ENCODE data around the gene ABAT. TPM values are rescaled to one million over a fixed set of nuclear protein-coding genes. Genes with fewer than 3 reads are reported as not detected.

The ABAT gene
- total and polyA plus RNA-seq, 2 of the 8 experiments (the other 6 are each of a cell fraction or from before 2014, with no cell fraction given), result 6.4 to 8.4 TPM

DNA sequence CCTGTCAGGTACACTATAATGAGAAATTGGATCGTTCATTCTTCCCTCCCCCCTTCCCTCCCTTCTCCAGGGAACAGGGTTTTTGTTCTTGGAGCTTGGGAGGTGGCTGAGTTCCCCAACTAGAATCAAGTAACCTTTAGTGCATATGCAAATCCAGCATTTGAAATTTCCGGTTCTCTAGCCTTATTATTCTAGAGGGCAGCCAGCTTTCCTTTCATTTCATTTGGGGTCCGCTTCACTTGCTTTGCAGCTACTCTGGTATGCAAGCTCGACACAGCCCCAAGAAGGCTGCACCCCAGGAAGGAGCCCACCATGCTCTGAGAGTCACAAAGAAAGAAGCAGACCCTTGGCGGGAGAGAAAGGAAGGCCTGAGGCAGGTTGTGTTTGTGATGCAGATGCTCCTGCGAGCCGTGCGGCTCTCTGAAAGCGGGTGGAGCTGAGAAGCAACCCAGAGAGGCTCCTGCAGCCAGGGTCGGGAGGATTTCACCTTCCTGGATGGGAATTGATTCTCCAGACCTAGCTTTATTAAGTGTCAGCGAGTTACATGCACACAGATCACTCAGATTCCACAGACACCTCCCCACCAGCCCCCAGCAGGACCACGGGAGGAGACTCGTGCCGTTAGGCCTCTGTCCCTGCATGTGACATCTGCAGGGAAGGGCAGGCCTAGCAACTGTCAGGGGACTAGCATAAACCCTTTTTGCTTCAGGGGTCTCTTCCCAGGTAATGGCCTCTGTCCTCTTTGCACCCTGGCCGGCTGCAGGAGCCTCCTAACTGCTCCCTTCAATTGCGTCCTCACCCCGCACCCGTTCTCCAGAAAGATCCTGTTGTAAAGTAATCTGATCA, 157.7 kb downstream of the ABAT start (continued):
- TF ChIP-seq GTF2F1 (IDR thresholded peaks at IDR 0.05; ENCODE audit: borderline replicate concordance, low read depth, low read length) (no peak; the same call in 1 of the 2 replicates), RNF2 (IDR thresholded peaks at IDR 0.05; ENCODE audit: borderline replicate concordance, low read depth, low read length, missing control alignments, poor library complexity, severe bottlenecking) (no peak), BRCA1 (IDR thresholded peaks at IDR 0.05; ENCODE audit: low read depth, low read length) (no peak), EP300 (IDR thresholded peaks at IDR 0.05; ENCODE audit: borderline replicate concordance in 1 of 2, low read depth in 2 of 2, low read length in 2 of 2) (peak in 1 of 2 experiments; percentile 43; a peak in 1 of 3 replicates), POLR2AphosphoS5 (IDR thresholded peaks at IDR 0.05; ENCODE audit: low read depth, low read length) (peak; percentile 82), RXRA (IDR thresholded peaks at IDR 0.05; ENCODE audit: insufficient read depth, low read depth, low read length) (no peak), POLR2A (IDR thresholded peaks at IDR 0.05; ENCODE audit: control extremely low read depth in 1 of 2, low read depth in 2 of 2, low read length in 2 of 2) (peak in 1 of 2 experiments; percentile 94; a peak in 2 of 3 replicates)
- TF ChIP-seq, protein P1, sequence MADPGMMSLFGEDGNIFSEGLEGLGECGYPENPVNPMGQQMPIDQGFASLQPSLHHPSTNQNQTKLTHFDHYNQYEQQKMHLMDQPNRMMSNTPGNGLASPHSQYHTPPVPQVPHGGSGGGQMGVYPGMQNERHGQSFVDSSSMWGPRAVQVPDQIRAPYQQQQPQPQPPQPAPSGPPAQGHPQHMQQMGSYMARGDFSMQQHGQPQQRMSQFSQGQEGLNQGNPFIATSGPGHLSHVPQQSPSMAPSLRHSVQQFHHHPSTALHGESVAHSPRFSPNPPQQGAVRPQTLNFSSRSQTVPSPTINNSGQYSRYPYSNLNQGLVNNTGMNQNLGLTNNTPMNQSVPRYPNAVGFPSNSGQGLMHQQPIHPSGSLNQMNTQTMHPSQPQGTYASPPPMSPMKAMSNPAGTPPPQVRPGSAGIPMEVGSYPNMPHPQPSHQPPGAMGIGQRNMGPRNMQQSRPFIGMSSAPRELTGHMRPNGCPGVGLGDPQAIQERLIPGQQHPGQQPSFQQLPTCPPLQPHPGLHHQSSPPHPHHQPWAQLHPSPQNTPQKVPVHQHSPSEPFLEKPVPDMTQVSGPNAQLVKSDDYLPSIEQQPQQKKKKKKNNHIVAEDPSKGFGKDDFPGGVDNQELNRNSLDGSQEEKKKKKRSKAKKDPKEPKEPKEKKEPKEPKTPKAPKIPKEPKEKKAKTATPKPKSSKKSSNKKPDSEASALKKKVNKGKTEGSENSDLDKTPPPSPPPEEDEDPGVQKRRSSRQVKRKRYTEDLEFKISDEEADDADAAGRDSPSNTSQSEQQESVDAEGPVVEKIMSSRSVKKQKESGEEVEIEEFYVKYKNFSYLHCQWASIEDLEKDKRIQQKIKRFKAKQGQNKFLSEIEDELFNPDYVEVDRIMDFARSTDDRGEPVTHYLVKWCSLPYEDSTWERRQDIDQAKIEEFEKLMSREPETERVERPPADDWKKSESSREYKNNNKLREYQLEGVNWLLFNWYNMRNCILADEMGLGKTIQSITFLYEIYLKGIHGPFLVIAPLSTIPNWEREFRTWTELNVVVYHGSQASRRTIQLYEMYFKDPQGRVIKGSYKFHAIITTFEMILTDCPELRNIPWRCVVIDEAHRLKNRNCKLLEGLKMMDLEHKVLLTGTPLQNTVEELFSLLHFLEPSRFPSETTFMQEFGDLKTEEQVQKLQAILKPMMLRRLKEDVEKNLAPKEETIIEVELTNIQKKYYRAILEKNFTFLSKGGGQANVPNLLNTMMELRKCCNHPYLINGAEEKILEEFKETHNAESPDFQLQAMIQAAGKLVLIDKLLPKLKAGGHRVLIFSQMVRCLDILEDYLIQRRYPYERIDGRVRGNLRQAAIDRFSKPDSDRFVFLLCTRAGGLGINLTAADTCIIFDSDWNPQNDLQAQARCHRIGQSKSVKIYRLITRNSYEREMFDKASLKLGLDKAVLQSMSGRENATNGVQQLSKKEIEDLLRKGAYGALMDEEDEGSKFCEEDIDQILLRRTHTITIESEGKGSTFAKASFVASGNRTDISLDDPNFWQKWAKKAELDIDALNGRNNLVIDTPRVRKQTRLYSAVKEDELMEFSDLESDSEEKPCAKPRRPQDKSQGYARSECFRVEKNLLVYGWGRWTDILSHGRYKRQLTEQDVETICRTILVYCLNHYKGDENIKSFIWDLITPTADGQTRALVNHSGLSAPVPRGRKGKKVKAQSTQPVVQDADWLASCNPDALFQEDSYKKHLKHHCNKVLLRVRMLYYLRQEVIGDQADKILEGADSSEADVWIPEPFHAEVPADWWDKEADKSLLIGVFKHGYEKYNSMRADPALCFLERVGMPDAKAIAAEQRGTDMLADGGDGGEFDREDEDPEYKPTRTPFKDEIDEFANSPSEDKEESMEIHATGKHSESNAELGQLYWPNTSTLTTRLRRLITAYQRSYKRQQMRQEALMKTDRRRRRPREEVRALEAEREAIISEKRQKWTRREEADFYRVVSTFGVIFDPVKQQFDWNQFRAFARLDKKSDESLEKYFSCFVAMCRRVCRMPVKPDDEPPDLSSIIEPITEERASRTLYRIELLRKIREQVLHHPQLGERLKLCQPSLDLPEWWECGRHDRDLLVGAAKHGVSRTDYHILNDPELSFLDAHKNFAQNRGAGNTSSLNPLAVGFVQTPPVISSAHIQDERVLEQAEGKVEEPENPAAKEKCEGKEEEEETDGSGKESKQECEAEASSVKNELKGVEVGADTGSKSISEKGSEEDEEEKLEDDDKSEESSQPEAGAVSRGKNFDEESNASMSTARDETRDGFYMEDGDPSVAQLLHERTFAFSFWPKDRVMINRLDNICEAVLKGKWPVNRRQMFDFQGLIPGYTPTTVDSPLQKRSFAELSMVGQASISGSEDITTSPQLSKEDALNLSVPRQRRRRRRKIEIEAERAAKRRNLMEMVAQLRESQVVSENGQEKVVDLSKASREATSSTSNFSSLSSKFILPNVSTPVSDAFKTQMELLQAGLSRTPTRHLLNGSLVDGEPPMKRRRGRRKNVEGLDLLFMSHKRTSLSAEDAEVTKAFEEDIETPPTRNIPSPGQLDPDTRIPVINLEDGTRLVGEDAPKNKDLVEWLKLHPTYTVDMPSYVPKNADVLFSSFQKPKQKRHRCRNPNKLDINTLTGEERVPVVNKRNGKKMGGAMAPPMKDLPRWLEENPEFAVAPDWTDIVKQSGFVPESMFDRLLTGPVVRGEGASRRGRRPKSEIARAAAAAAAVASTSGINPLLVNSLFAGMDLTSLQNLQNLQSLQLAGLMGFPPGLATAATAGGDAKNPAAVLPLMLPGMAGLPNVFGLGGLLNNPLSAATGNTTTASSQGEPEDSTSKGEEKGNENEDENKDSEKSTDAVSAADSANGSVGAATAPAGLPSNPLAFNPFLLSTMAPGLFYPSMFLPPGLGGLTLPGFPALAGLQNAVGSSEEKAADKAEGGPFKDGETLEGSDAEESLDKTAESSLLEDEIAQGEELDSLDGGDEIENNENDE (IDR thresholded peaks at IDR 0.05; ENCODE audit: insufficient replicate concordance, low read length), result peak; percentile 78
